Stimulated activated CD4-positive, alpha-beta T cell treated with anti-CD3 and anti-CD28 coated beads, Interleukin-12 subunit alpha, Interleukin-12 subunit beta, amount 100 ng/mL, for 4 hours (primary cell): ENCODE measurements around the gene KIRREL3.

Experiments
- DNase-seq: peaks from one replicate; pipeline ENCODE4 v3.0.0-alpha.2; 2020

Gene KIRREL3

DNA sequence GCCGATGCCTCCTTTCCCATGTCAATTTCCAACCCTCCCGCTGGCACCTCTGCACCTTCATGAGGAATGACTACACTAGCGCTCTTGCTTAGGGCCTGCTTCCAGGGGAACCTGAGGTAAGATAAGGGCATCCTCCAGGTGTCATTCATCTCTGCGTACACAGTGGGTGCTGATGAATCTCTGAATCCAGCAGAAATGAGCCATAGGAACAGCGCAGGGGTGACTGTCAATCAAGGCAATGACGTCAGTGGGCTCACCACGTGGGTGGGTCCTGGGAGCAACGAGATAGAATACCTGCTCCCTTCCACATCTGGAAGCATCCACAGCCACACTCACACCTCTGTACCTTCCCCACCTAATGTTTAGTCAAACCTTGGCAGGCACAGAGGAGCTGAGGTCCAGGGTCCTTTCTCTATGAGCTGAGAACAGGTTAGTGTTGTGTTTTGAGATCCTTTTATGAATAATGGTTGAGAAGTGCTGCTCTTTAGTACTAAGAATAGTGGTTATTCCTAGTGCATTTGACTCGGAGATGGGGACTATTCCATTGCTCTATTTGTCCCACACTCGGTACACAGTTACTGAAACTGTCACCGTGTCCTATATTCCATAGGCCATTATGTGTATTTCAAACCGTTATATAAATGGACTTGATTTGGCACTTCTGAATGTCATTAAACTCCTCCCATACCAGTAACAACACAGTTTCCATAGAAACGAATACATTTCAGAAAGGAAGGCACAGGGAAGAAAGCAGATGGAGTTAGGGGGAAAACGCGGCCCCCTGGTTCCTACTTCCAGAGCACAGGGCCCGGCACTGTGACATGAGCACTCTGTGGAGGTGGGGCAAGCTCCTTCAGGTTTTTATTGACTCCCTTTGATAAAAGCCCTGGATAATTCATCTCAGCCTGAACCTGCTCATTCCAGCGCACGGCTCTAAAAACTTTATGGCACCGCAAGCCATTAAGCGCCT, 451.7 kb downstream of the KIRREL3 start:
- no peak for DNase-seq

DNA sequence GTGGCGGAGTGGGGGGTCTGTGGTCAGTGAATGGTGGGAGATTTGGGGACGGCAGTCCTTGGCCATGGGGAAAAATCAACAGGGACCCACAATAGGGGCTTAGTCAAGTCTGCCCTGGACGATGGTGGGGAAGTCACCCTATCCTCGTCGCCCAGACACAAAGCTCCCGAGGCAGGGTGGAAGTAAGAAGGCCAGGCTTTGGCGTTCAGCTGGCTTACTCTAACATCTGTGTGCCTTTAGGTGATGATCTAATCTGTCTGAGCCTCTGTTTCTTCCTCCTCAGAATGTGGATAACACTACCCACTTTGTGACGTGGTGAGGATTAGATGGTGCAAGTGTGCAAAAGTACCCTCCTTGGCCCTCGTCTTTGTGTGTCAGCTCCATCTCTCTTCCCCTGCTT, 452.9 kb downstream of the KIRREL3 start:
- no peak for DNase-seq

DNA sequence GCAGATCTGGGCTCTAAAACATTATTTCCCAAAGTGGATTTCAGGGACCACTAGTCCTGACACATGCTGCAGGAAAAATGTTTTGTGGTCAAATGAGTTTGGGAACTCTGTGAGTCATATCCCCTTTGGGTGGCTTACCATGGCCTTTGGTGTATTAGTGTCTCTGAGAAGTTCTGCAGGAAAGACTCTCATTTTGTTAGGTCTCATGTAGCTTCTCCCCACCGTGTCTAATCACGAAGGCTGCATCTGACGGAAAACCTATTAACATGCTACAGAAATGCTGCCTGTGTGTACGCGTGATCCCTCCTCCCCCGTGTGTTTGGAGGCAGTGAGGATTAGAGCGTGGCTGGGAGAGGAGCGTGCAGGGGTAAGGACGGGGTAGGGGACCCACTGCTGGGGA, 453.4 kb downstream of the KIRREL3 start:
- DNase-seq = no peak

DNA sequence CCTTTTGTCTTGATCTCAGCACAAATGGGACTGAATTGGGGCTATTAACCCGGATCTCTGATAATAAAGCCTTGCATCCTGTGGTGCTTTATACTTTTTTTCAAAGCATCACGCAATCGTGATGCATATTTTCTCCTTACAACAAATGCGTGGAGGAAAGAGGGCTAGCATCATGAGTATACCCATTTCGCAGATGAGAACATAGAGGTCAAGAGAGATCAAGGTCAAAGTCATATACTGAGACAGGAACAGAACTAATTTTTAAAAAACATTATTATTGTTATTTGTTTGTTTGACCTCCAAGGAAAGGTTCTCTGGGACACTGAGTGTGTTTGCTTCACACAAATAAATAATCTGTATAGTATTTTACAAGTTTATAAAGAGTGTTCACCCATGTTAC, 453.9 kb downstream of the KIRREL3 start:
- DNase-seq = no peak

DNA sequence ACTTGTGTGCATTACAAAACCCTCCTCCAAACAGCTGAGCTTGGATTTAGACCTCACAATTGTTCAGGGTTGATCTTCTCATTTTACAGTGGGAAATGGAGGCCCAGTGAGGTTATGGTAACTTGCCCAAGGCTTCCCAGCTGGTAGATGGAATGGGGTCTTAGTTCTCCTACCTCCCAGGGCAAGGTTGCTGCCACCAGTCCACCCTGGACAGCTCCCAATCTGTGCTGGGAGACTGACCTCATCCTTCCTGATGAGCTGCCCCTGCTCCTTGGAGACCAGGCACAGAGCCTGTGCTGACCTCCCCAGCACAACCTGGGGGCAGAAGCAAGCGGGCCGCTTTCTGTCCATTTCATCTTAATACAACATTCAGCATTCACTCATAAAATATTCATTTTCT, 454.4 kb downstream of the KIRREL3 start:
- DNase-seq = no peak

DNA sequence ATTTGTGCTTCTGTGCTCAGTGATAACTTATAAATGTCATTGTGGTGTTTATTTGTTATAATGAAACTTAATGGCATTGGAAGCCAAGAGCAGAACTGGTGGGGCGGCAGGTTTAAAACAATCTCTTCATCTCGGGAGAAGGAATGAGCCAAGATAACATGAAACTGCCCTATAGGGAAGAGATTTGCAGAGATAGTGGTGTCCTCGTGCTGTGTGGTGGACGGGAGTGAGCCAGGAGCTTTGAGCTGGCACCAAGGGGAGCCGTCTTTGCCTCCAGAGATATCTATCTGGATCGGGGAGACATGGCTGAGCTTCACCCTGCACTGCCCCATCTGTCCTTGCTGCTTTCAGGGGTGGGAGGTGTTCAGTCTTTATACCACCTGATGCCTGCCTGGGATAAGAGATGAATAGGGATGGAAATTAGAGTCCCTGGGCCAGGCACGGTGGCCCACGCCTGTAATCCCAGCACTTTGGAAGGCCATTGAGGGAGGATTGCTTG, 455.5 kb downstream of the KIRREL3 start:
- no peak for DNase-seq

DNA sequence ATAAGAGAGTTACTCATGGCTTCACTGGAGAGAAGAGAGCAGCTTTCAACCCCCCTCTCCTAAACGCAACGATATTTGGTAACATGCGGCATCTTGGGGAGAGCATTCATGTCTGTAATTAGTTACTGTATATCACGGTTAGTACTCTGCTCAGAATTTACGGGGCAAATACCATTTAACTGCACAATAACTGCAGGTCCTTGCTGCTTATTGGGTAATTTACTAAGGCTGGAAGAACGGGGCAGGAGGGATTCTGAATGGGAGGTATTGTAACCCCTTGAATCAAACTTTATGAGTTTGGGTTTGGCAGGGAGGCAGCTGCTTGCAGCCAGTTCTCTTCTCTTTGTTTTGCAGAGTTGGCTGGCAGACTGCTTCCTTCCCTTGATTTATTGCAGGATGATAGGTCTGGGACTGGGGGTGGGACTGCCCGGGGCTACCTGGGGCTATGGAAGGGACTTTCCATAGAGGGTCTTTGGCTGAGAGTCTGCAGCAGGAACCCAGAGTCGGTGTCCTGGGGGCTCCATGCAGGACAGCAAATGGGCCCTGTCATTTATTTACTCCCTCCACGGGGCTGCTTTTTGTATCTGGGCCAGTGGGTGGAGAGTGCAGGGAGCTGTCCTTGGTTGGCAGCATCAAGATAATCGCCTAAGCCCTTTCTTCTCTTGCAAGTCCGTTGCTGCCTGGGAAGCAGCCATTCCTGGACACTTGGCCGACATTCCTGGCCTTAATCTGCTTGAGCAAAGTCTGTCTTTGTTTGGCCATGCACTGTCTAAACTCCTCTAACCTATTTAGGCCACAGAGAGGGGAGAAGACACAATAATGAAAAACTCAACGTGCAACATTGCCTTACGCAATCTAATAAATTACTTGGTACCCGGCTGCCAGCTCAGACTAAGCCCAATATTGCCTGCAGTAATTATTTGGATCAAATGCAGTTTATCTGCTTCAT, 456.2 kb downstream of the KIRREL3 start:
- no peak for DNase-seq

DNA sequence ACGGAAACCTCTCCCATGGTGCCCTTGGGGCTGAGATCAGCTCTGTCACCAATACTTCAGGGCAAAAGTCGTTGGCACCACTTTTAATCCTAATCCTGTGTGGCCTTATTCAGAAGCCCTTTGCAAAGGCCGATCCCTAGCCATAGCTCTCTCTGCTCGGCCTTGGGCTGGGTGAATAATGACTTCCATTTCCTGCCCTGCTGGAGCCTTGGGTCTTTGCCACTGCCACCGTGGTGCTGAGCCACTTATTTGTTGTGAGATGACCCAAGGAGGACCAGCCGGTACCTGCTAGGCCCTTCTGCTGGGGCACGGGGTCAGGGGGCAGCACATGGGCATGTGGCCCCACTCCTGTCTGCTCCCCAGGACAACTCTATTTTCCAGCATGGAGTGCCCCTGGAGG, 456.9 kb downstream of the KIRREL3 start:
- DNase-seq = no peak

DNA sequence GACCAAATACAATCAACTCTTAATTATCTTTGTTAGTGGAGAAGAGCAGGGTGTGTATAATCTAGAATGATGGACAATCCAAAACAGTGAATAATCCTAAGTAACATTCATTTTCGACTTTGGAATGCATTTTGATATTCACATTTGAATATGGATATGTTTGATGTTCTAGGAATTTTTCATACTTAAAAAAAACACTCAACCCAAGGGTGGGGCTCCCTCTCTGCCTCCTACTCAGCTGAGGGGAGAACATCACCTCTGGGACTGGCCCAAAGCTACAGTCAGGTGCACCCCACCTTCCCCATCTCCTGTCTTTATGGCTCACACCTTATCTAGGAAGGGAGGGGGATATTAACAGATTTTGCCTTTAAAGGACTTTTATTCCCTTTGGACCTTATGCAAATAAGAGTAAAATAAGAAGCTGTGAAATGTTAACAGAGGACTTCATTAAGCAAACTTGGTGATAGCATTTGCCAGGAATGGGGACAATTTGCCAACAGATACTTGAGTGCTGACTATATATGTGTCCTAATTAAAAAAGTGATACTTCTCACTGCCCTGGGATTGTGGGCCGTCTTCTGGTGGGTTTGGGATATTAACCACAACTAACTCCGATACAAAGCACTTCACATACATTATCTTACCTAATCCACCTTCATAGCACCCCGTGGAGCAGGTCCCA, 458.1 kb downstream of the KIRREL3 start:
- no peak for DNase-seq

DNA sequence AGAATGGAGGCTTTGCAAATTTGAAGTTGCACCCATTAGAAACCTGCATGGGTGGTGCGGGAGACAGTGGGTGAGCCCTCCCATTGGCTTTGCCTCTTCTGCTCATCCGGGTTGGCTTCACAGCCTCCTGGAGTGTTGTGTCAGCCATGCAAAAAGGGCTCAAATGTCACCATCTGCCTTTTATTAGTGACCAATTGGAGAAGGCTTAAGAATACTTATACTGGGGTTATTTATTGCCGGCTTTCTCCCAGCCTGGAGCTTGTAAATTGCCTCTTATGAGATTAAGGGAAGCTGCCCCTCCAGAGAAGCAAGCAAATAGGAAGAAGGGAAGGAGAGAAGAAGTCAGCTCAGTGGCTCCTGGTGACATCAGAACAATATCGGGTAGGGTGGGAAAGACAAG, 462.5 kb downstream of the KIRREL3 start:
- no peak for DNase-seq

DNA sequence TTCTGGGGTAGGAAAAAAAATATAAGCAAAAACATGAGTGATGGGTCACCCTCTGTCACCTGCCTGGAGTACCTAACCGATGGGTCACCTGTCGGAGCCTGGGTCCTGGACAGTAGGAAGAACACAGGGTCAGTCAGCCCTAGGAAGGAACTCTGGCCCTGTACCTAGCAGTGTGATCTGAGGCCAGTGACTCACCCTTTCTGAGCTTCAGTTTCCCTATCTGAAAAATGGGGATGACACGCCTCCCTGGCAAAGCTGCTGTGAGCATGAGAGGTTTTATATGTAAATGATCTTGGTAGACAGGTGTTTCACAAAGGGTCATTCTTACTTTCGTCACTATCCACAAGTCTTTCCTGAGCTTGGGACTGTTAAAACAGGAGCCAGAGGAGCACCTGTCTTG, 463.1 kb downstream of the KIRREL3 start:
- no peak for DNase-seq

DNA sequence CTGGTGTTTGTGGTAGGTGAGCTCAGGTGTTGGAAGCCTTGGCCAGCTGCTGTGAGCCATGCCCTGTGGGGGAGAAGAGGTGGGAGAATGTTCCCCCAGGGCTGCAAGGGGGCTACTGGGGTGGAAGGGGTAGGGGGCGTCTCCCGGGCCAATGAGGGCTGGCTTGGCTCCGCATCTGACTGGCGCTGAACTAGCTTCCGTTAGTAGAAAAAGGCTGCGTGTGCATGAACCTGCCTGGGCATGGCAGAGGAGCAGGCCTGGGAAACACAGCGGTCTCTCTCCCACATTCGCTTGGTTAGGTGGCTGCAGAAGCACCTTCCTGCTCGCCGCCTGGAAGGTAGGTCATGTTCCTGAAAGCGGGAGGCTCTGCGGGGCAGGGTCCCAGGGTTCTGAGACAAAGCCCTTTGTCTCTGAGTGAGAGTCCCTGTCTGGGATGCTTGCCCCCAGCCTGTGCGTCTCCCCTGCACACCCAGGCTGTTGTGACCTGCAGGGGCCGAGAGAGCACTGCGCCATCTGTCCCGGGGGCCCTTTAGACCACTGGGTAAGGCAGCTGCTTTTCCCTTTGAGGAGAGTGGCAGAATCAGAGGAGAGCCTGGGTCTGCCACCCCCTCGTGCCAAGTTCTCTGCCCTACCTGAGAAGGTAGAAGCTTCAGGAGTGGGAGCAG, 466.3 kb downstream of the KIRREL3 start:
- no peak for DNase-seq

DNA sequence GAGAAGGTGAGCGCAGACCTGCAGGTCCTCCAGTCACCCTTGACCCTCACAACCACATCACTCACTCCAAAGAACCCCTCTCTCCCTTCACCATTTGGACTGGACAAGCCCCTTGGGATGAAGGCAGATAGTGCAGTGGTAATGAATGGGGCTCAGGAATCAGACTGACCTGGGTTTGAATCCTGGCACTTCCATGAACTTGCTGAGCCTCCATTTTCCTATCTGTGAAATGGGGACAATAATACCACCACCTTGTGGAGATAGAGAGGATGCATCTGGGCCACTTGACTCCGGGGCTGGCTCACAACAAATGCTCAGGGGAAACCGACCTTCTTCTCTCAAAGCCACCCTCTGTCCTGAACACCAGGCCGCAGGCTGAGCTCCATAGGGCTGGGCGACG, 467.0 kb downstream of the KIRREL3 start:
- DNase-seq = no peak

DNA sequence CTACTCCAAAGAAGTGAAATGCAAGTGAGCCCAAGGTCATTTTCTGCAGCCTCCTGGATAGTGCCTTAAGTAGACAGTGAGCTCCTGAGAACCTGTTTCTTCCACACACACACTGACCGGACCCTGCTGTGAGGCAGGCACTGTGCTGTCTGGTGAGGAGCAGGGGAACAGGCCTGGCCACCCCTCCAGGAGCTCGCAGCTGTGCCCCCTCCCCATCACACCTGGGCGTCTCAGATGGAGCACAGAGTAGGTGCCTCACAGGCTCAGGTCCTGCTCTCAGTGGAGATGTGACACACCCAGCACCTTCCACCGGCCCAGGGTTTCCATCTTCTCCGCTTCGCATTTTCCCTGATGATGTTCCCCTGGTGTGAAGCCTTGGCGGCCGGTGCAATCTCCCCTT, 470.2 kb downstream of the KIRREL3 start:
- DNase-seq = no peak

DNA sequence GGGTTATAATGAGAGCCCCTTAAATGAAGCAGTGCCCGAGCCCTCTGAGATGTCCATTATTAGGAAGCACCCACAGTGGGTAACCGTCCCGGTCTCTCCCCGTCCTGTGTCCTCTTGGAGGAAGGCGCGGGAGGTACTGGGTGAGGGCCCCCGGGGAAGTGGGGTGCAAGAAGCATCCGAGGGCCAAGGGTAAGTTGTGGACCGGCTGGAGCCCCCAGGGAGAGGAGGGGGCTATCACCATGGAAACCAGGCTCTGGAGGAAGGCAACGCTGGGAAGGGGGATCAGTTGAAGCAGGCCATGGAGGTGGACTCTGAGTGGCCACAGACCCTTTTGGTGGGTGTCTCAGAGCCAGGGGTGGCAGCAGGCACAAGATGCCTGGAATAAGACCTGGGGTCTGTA, 471.5 kb downstream of the KIRREL3 start:
- DNase-seq = no peak

DNA sequence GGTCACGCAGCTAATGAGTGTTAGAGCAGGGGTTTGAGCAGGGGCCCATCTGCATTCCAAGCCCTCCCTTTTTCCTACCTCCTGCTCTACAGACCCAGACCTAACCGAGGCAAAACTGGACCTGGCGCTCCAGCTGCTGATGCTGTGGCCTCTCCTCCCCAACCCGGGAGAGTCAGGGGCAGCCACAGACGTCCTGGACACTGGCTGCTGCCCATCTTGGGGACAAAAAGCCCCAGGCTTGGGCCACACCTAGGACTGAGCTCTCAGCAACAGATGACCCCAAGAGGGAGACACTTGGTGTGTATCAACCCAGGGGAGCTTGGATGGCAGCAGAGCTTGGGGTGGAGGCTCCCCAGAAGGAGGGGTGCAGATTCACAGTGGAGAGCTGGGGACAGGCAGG, 472.5 kb downstream of the KIRREL3 start:
- DNase-seq = no peak

DNA sequence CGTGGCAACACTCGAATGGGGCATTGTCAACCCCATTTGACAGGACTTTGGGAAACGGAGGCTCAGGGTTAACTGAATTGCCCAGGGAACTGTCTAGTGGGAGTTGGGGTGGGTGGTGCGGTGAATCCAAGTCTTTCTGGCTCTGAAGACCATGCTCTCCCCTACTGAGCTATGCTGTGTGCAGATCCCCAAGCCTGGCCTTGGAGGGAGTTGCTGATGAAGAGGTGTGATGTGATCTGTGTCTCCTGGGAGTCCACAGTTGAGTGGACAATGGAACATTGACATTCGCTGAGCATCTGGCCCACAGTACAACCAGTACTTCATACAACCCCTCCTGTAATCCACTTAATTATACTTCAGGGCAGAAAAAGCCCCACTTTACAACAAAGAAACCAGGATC, 472.9 kb downstream of the KIRREL3 start:
- no peak for DNase-seq

DNA sequence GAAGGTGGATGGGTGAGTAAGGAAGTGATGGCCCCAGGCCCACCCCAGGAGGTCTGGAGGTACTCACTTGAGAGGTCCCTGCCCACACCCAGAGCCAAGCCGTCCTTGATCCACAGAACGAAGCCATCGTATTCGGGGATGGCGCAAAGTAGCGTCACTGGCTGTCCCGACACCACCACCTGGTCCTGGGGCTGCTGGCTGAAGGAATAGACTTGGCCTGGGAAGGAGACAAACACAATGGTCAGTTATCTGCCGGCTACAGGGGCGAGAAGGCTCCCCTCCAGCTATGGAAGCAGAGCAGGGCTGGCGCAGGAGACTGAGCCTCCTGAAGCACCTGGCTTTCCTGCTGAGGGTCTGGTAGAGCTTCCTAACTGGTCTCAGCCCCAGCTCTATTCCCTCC, 474.1 kb downstream of the KIRREL3 start:
- no peak for DNase-seq

DNA sequence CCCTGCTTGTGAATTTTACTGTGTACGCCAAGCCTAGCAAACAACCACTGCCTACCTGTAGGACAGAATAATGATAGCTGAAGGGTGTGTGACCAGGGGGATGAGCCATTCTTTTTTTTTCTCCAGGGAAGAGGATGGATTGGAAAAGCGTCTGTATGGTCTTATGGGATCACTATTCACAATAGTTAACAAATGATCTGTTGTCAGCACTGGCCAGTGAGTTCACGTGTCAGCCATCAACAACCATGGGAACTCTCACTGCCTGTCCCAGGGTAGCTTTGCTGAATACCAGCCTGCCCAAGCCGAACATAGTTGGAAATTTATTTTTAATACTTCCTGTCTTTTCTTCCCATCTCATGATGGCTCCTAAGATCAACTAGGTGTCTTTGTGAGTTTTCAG, 474.9 kb downstream of the KIRREL3 start:
- no peak for DNase-seq

DNA sequence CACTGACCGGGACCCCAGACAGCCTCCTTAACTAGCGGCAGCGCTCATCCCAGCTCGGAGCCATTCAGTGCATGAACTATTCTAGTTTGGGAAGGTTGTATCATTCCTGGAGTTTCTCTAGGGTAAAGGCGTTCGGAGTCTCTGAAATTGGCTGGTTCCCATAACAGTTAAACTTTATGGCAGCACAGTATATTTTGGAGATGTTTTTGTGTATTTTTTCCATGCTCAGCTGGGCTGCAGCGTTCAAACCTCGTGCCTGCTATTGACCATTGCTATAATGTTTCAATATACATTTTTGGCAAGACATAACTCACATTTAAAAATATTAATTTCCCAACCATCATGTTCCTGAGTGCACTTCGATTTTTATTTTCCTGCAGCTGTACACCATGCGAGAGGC, 475.4 kb downstream of the KIRREL3 start:
- DNase-seq = no peak

DNA sequence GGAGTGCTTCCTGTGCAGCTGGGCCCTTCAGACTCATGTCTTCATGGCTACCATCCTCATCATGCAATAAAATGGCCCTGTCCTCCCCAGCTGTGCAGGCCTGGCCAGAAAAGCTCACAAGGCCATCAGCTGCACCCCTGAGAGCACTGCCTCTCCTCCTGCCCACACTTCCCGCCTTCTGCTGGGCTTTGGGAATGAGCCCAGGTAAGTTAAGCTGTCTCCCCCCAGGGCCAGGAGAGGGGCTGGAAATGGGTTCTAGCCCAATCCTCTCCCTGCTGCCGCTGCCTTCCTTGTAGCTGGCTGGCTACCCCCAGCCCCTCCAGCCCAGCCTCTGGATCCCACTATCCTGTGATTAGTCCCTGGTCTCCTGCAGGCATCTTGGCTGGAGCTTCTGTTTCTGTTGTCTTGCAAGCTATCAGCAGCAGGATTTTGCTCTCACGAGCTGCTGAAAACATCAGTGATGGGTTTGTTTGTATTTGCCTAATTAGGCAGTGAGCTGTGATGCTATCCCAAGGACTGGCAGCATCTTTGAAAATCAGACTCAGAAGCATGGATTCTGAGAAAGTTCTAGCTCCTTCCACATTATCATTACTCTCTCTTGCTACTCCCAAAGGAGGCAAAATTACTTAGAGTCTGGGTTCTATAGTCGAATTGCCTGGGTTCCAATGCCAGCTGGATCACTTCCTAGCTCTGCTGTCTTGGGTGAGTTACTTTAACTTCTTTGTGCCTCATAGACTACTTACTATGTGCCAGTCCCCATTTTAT, 476.9 kb downstream of the KIRREL3 start:
- no peak for DNase-seq

DNA sequence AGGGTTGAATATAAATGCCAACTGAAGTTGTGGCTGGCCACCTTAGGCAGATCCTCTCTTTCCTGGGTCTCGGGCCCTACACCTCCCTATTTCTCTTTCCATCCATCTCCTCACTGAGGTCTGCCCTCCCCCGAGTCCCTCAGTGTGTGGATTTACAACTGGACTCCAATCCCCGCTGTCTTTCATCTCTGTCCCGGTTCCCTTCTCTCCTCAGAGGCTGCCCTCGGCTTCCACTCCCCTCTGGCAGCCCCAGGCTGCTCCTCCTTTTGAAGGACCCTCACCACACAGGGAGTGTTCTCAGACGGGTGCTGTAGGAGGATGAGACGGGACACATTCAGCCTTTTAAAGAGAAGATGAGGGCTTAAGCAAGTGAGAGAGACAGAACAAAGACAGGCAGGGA, 478.0 kb downstream of the KIRREL3 start:
- no peak for DNase-seq
